BE2C (cell line): ENCODE measurements around the gene SPEM1.
A peak's percentile ranks its signal among the peaks of the same experiment; 100 is the strongest.

Experiments used
- DNase-seq: peaks from one replicate; pipeline ENCODE4 v3.0.0-alpha.2; 2020
- H3K27me3 ChIP-seq: fragments of 250-450 bp; sonication (Bioruptor Pico); 2 replicates; pipeline ENCODE4 v1.5.1; 2020; ENCODE audit warnings: mild to moderate bottlenecking
- H3K36me3 ChIP-seq: fragments of 250-450 bp; sonication (Bioruptor Pico); 2 replicates; pipeline ENCODE4 v1.5.1; 2020; ENCODE audit warnings: mild to moderate bottlenecking
- H3K4me1 ChIP-seq: fragments of 250-450 bp; sonication (Bioruptor Pico); 2 replicates; pipeline ENCODE4 v1.5.1; 2020
- H3K4me3 ChIP-seq: 2 replicates; pipeline ENCODE4 v1.5.1; 2011; ENCODE audit warnings: low read depth, low read length
- H3K9me3 ChIP-seq: fragments of 250-450 bp; sonication (Bioruptor Pico); 2 replicates; pipeline ENCODE4 v1.5.1; 2020
- TF ChIP-seq, protein P1 (sequence below): IDR thresholded peaks from 2 replicates; pipeline ENCODE4 v1.5.1; 2012; ENCODE audit warnings: mild to moderate bottlenecking, low read depth, low read length

SPEM1 gene

DNA sequence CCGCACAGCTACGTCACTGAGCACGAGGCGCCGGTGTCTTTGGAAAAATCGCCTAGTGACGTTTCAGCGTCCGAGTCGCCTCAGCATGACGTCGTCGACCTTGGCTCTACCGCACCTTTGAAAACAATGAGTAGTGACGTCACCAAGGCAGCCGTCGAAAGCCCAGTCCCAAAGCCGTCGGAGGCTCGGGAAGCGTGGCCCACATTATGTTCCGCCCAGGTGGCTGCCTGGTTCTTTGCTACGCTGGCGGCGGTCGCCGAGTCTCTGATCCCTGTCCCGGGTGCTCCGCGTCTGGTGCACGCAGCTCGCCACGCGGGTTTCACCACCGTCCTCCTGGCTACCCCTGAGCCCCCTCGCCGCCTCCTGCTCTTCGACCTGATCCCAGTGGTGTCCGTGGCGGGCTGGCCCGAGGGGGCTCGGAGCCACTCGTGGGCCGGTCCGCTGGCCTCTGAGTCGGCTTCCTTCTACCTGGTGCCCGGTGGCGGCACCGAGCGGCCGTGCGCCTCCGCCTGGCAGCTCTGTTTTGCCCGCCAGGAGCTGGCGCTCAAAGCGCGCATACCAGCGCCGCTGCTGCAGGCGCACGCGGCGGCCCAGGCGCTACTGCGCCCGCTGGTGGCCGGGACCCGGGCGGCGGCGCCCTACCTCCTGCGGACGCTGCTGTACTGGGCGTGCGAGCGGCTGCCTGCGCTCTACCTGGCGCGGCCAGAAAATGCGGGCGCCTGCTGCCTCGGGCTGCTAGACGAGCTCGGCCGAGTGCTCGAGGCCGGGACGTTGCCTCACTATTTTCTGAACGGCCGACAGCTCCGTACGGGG, 16.6 kb downstream of the SPEM1 start:
- DNase-seq, result peak; percentile 81
- no peaks in the 10 kb centered on the region for H3K4me1 ChIP-seq
- peak overlapping the region; percentile 57 for H3K4me3 ChIP-seq

GRCh38 chr17:7437369-7437863, 17.3 kb downstream of the SPEM1 start:
- Histone ChIP-seq H3K36me3 (no peaks in the 10 kb centered on the region), H3K9me3 (no peaks in the 10 kb centered on the region), H3K4me1 (no peaks in the 10 kb centered on the region), H3K4me3 (peak overlapping the region; percentile 57), H3K27me3 (peaks cover 9% of the 10 kb centered on the region)
- DNase-seq, result no peak
- TF ChIP-seq, protein P1, sequence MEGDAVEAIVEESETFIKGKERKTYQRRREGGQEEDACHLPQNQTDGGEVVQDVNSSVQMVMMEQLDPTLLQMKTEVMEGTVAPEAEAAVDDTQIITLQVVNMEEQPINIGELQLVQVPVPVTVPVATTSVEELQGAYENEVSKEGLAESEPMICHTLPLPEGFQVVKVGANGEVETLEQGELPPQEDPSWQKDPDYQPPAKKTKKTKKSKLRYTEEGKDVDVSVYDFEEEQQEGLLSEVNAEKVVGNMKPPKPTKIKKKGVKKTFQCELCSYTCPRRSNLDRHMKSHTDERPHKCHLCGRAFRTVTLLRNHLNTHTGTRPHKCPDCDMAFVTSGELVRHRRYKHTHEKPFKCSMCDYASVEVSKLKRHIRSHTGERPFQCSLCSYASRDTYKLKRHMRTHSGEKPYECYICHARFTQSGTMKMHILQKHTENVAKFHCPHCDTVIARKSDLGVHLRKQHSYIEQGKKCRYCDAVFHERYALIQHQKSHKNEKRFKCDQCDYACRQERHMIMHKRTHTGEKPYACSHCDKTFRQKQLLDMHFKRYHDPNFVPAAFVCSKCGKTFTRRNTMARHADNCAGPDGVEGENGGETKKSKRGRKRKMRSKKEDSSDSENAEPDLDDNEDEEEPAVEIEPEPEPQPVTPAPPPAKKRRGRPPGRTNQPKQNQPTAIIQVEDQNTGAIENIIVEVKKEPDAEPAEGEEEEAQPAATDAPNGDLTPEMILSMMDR, result no peak

More for the DNA sequence above, 16.6 kb downstream of the SPEM1 start:
- Histone ChIP-seq H3K9me3 (no peaks in the 10 kb centered on the region), H3K36me3 (no peaks in the 10 kb centered on the region), H3K27me3 (peaks cover 9% of the 10 kb centered on the region)
- TF ChIP-seq, protein P1, result peak; percentile 47

DNA sequence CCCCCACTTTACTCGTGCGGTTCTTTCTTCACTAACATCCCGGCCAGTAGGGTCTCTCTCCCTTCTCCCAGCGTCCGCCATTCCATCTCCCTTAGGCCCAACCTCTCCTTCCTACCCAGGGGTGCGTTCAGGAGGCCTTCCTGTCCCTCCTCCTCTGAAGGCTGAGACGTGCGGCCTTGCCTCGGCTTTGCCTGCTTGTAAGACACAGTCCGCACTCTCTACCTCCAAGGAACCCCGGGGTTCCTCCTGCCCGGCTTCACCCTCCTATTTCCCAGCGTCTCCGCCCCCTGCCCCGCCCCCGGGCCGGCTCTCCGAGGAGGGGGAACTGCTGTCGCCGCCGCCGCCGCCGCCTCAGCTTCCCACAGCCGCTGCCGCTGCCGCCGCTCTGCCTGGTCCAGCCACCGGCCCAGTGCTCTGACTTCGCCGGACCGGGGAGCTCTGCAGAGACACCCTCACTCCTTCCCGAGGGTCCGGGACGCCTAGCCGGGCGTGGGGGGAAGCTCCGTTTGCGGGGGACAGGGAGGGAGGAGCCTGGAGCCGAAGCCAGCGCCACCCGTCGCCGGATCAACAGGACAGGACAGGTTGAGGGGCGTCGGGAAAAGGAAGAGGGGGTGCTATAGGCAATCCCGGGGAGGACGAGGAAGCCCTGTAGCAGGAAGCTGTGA, 18.0 kb downstream of the SPEM1 start:
- Histone ChIP-seq H3K4me3 (peak overlapping the region; percentile 57), H3K27me3 (peaks cover 9% of the 10 kb centered on the region)
- DNase-seq, result peak; percentile 63

DNA sequence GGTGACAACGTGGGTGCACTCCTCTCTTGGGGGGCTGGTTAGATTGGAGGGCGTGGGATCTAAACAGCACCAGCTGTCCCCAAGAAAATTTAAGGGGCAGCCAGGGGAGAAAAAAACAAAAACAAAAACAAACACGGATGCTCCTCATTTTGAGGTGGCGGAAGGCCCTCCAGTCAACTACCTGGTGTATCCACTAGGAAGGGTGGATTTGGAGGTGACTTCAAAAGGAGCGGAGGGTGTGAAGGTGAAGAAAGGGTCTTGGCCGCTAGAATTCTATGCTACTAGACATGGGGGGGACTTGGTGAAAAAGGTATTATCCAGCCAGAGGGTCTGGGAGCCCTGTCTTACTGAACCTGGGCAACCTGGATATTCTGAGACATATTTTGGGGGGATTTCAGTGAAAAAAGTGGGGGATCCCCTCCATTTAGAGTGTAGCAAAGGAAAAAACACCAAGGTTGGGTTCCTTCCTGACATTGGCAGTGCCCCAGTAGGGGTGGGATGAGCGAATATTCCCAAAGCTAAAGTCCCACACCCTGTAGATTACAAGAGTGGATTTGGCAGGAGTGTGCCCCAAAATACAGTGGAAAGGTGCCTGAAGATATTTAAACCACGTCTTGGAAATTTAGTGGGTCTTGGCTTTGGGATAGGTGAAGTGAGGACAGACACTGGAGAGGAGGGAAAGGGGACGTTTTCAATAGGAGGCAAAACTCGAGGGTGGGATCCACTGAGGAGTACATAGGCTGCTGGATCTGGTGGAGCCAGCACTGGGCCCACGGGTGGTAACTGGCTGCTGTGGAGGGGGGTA, 18.7 kb downstream of the SPEM1 start:
- peak overlapping the region; percentile 57 for H3K4me3 ChIP-seq
- H3K9me3 ChIP-seq, result no peaks in the 10 kb centered on the region
- no peaks in the 10 kb centered on the region for H3K36me3 ChIP-seq
- no peak for DNase-seq
- no peaks in the 10 kb centered on the region for H3K4me1 ChIP-seq
- TF ChIP-seq, protein P1, result no peak
- H3K27me3 ChIP-seq, result peaks cover 9% of the 10 kb centered on the region

More for the DNA sequence above, 18.0 kb downstream of the SPEM1 start:
- TF ChIP-seq, protein P1, result no peak
- no peaks in the 10 kb centered on the region for H3K36me3 ChIP-seq
- H3K9me3 ChIP-seq, result no peaks in the 10 kb centered on the region
- H3K4me1 ChIP-seq, result no peaks in the 10 kb centered on the region

- Histone ChIP-seq H3K4me1 (no peaks in the 10 kb centered on the region), H3K4me3 (peak within 1 kb of the TSS; percentile 67), H3K9me3 (no peaks in the 10 kb centered on the region), H3K36me3 (no peaks in the 10 kb centered on the region), H3K27me3 (peaks cover 9% of the 10 kb centered on the region)
- no peak for DNase-seq
- TF ChIP-seq, protein P1, result no peak
Measured at GRCh38 chr17:7439462-7440112, 19.5 kb downstream of the SPEM1 start, which contains the start of gene FGF11. FGF11 (plus strand) TSS chr17:7439512; CDS start chr17:7439621, 109 bp downstream.
